ENCODE results near the gene POLDIP3.
"Not testable (repeated sequence)": the region's sequence is repeated elsewhere in the genome, so short reads cannot be mapped to it uniquely, and the experiment has no call there.

The POLDIP3 gene

DNA sequence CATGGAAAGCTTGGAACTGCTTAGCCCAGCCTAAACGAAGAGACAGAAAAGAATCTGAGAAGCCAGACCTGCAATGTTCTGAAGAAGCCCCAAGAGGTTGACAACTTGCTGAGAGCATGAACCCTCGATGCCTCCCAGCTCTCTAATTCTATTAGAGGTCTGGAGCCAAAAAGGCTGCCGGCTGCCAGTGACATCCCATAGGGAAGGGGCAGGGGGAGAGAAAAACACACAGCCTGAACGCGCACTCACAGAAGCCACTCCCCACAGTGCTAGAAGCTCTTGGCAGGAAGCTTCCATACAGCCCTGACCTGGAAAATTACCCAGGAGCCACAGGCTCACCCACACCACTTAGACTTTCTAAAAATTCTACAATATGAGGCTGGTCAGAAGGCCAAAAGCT lies 18.3 kb downstream of the POLDIP3 start:
- TF ChIP-seq TAF1 (IDR thresholded peaks at IDR 0.05; ENCODE audit: borderline replicate concordance, low read depth, low read length) (no peak), POLR2A (IDR thresholded peaks at IDR 0.05; ENCODE audit: low read depth, low read length) (no peak), POLR2AphosphoS5 (IDR thresholded peaks at IDR 0.05; ENCODE audit: low read depth, low read length) (no peak)
- FAIRE-seq (no peak), DNase-seq (ENCODE audit: insufficient read length) (no peak)

DNA sequence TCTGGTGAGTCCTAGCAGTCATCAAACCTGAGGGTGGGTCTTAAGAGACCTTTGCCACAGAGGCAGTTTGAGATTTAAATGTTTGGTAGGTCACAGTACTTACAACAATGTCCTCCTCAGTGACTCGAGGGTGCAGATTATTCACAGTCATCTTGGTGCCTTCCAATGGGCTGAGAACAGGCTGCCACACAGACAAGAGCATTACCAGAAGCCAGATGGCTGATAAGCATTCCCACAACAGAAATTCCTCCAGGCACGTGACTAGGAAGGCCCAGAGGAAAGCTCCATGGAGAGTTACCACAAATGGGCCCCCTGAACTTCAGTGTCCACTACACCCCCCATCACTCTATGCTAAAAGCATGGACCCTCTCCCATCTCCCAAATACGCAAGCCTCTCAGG lies 19.2 kb downstream of the POLDIP3 start:
- DNase-seq (ENCODE audit: insufficient read length) (no peak), FAIRE-seq (no peak)
- TF ChIP-seq POLR2A (IDR thresholded peaks at IDR 0.05; ENCODE audit: low read depth, low read length) (no peak), TAF1 (IDR thresholded peaks at IDR 0.05; ENCODE audit: borderline replicate concordance, low read depth, low read length) (no peak), POLR2AphosphoS5 (IDR thresholded peaks at IDR 0.05; ENCODE audit: low read depth, low read length) (0 out of 2 replicates have a peak, but pooled peaks have one; percentile 7)

DNA sequence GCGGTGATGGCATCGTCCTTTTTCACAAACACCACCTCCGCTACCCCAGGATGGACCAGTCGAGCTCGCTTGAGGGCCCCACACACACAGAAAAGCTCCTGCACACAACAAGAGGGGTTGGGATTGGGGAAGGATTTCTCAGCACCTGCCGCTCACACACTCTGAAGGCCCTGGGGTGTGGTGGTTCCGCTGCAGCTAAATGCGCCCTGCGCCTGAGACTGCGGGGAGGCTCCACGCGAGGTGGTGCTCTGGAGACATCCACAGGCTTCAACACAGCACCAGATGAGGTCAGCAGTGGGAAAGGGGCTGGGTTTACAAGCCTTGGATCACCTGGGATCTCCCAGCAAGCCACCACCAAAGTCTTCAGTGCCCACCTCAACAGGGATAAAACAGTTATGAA lies 22.7 kb downstream of the POLDIP3 start:
- no peak for DNase-seq (ENCODE audit: insufficient read length)
- no peak for FAIRE-seq
- TF ChIP-seq POLR2AphosphoS5 (IDR thresholded peaks at IDR 0.05; ENCODE audit: low read depth, low read length), result no peak
- no peak for TF ChIP-seq POLR2A (IDR thresholded peaks at IDR 0.05; ENCODE audit: low read depth, low read length)
- TF ChIP-seq TAF1 (IDR thresholded peaks at IDR 0.05; ENCODE audit: borderline replicate concordance, low read depth, low read length), result no peak

DNA sequence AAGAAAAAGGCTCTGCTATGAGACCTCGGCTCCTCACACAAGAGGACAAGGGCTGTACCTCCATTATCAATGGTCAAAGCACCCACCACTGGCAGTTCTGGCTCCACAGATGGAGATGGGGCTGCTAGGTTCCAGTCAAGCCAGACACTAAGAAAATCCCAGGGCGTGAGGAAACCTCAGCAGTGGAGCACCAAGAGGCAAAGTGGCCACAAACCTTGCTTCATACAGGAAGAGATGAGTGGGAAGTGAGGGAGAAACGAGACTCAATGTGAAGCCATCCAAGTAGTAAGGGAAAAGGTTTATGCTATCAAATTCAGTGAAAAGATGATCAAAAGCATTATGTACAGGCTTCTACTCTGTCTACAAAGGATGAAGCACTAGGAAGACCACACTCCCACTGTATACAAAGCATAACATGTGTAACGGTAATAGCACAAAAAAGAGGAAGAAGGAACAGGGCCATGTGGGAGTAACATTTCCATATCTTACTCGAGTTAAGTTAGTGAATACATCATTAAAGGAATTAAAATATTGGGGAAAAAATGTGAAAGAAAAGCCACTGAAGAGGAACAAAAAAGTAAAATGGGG lies 27.0 kb downstream of the POLDIP3 start:
- TF ChIP-seq TAF1 (IDR thresholded peaks at IDR 0.05; ENCODE audit: borderline replicate concordance, low read depth, low read length), result no peak
- no peak for TF ChIP-seq POLR2A (IDR thresholded peaks at IDR 0.05; ENCODE audit: low read depth, low read length)
- TF ChIP-seq POLR2AphosphoS5 (IDR thresholded peaks at IDR 0.05; ENCODE audit: low read depth, low read length), result no peak
- DNase-seq (ENCODE audit: insufficient read length) (no peak), FAIRE-seq (no peak)

DNA sequence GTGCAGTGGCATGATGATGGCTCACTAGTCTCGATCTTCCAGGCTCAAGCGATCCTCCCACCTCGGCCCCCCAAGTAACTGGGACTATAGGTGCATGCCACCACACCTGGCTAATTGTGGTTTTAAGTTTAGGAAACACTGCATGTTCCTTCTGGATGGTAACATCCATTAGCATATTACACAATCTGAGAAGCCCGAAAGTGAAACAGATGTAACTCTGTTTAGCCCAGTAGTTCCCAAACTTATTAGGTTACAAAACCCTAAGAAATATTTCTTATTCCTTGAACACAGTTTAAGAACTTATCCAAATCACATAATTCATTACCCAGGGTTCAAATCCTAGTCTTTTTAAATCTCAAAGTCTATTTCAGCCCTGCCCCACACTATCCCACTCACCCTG lies 28.3 kb downstream of the POLDIP3 start:
- TF ChIP-seq POLR2AphosphoS5 (IDR thresholded peaks at IDR 0.05; ENCODE audit: low read depth, low read length) (no peak), TAF1 (IDR thresholded peaks at IDR 0.05; ENCODE audit: borderline replicate concordance, low read depth, low read length) (no peak), POLR2A (IDR thresholded peaks at IDR 0.05; ENCODE audit: low read depth, low read length) (no peak)
- FAIRE-seq, result no peak
- no peak for DNase-seq (ENCODE audit: insufficient read length)

DNA sequence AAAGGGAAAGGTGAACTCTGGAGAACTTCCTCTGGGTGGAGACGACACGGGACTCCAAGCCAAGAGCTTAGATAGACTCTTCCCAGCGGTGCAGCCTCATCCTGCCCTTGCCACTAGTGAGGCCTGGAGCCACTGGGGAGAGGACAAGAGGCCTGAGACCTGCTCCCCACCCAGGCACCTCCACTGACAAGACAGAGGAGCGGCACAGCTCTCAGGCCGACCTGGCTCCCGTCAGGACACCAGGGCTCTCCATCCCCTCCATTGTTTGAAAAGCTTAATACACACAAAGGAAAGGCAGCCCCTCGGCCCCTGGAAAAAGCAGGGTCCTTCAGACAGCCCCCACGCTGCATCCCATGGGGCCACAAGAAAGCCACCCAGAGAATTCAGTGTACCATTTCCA lies 29.6 kb downstream of the POLDIP3 start:
- no peak for TF ChIP-seq POLR2AphosphoS5 (IDR thresholded peaks at IDR 0.05; ENCODE audit: low read depth, low read length)
- no peak for TF ChIP-seq POLR2A (IDR thresholded peaks at IDR 0.05; ENCODE audit: low read depth, low read length)
- TF ChIP-seq TAF1 (IDR thresholded peaks at IDR 0.05; ENCODE audit: borderline replicate concordance, low read depth, low read length), result no peak
- no peak for DNase-seq (ENCODE audit: insufficient read length)
- no peak for FAIRE-seq

DNA sequence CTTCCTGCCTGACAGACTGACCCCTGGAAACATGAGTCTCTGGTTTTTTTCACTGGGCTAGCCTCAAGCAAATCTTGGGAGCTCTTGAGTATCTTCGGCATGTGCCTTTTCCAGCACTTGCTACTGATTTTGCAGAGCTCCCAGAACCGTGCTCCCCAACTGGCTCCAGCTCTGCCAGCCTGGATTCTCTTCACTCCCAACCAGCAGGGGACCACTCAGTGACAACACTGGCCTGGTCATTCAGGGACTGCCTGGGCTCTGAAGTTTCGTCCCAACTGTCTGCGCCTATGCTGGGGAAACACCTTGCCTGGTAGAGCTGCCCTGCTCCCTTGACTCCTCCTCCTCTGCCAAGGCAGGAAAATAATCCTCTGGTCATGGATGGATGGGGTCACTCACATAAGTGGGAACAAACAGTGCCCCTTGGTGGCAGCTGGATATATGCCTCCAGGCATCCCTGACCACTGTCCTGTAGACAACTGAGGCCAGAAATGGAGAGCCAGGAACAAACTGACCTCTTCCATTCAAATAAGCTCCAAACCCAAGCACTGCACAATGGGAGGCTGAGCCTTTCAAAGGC lies 30.2 kb downstream of the POLDIP3 start:
- DNase-seq (ENCODE audit: insufficient read length), result no peak
- no peak for TF ChIP-seq POLR2A (IDR thresholded peaks at IDR 0.05; ENCODE audit: low read depth, low read length)
- no peak for TF ChIP-seq POLR2AphosphoS5 (IDR thresholded peaks at IDR 0.05; ENCODE audit: low read depth, low read length)
- TF ChIP-seq TAF1 (IDR thresholded peaks at IDR 0.05; ENCODE audit: borderline replicate concordance, low read depth, low read length), result no peak
- no peak for FAIRE-seq

DNA sequence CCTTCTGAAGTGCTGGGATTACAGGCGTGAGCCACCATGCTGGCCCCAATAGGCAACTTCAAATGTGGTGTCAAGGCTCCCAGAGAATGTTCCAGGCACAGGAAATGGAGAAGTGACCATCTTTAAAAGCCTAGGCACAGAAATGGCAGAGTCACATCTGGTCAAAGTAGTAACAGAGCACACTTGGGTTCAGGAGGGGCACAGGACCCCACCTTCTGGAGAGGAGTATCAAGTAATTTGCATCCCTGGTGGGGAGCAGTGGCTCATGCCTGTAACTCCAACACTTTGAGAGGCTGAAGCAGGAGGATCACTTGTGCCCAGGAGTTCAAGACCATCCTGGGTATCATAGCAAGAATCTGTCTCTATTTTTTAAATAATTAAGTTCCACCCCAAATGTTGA lies 31.7 kb downstream of the POLDIP3 start:
- no peak for FAIRE-seq
- no peak for DNase-seq (ENCODE audit: insufficient read length)
- TF ChIP-seq POLR2A (IDR thresholded peaks at IDR 0.05; ENCODE audit: low read depth, low read length), result 0 out of 2 replicates have a peak, but pooled peaks have one; percentile 34
- peak; percentile 60; the same call in 1 of the 2 replicates for TF ChIP-seq POLR2AphosphoS5 (IDR thresholded peaks at IDR 0.05; ENCODE audit: low read depth, low read length)
- TF ChIP-seq TAF1 (IDR thresholded peaks at IDR 0.05; ENCODE audit: borderline replicate concordance, low read depth, low read length), result no peak

DNA sequence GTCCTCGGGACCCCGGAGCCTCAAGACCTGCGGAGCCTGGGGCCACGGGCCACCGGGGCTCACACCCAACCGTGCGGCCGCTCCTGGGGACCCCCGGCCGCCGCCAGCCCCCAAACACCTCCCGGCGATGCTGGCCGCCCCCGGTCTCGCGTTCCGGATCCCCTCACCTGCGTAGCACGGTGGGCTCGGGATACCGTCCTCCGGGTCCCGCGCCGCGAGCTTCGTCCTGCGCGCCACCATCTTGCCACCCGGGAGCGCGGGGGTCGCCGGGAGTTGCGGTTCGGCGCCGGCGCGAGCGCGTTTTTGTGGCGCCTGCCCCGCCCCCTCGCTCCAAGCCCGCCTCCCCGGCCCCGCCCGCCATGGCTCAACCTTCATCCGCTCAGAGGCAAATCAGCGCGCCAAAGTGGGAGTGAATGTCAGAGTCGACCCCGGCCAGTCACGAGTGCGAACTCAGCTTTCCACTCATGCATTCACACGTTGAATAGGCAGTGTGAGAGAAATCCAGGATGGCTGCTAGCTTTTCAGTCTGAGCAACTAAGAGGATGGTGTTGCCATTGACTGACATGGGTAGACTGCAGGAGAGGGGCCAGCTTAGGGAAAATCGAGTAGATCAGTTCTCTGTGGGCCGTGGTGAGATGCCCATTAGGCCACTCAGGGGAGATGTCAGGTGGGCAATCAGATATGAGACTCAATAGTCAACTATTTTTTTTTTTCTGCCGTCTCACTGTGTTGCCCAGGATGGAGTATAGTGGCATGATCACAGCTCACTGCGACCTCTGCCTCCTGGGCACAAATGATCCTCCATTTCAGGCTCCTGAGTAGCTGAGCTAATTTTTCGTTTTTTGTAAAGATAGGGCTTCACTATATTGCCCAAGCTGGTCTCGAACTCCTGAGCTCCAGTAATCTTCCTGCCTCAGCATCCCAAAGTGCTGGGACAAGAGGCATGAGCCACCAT lies 32.6 kb downstream of the POLDIP3 start:
- peak; percentile 94 for FAIRE-seq
- DNase-seq (ENCODE audit: insufficient read length), result peak; percentile 77
- TF ChIP-seq POLR2AphosphoS5 (IDR thresholded peaks at IDR 0.05; ENCODE audit: low read depth, low read length), result peak; percentile 83
- peak; percentile 53; the same call in 1 of the 2 replicates for TF ChIP-seq TAF1 (IDR thresholded peaks at IDR 0.05; ENCODE audit: borderline replicate concordance, low read depth, low read length)
- peak; percentile 85 for TF ChIP-seq POLR2A (IDR thresholded peaks at IDR 0.05; ENCODE audit: low read depth, low read length)

DNA sequence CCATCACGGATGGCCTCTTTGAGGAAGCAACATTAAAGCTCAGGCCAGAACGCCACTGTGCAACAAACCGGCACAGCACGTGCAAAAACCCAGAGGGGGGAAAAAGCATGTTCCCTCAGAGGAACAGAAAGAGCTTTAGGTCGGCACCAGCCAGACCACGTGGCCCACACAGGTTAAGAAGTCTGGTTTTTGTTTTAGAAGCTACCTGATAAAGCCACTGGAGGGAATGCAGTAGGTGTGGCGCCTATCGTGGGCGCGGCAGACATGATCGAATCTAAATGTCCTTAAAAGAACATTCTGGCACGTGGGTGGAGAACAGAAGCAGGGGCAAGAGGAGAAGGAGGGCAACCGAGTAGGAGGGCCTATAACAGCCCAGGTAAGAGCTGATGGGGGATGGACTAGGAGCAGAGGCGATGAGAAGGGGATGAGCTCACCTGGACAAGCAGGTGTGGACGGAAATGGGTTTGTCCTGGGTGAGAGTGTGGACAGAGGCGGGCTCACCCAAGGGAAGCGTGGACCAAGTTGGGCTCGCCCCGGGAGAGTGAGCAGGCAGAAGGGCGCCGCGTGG lies 33.4 kb downstream of the POLDIP3 start:
- TF ChIP-seq POLR2A (IDR thresholded peaks at IDR 0.05; ENCODE audit: low read depth, low read length), result peak; percentile 9; the same call in 1 of the 2 replicates
- DNase-seq (ENCODE audit: insufficient read length), result not testable (repeated sequence)
- peak; percentile 100 for FAIRE-seq

DNA sequence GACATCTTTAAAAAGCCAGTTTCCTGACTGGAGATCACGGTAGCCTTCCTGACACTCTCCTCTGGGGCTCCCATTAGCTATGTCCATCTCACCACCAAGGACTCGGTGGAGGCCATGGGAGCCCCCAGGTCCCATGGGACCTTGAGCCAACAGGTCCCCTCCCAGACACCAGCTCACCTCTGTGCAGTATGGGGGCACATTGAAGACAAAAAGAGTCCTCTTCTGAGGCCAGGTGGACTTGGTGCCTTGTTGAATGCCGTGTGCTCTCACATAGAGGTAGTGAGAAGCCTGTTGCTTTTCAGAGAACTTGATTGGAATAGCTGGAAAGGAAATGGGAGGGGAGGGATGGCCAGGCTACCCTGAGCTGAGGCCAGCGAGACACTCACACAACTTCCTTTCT lies 34.6 kb downstream of the POLDIP3 start:
- DNase-seq (ENCODE audit: insufficient read length); FAIRE-seq: not testable (repeated sequence)
